Ureter (tissue), 1 donor: Measurements from ENCODE around the gene CACNB2. TPM values are rescaled to one million over a fixed set of nuclear protein-coding genes. Genes with fewer than 3 reads are reported as not detected.

ENCODE experiments used
- DNase-seq: peaks from one replicate; pipeline ENCODE4 v3.0.0-alpha.2; 2020; ENCODE audit warnings: low spot score
- total RNA-seq: library from RNA; stranded (reverse); gene quantifications from one replicate; pipeline ENCODE4 v1.2.4, GENCODE V29; 2023
- donor health status: DM: yes; HTN: yes; CAD: no.

The CACNB2 gene
- total RNA-seq, 1 donor from 2014 or later = 14.3 TPM

DNA sequence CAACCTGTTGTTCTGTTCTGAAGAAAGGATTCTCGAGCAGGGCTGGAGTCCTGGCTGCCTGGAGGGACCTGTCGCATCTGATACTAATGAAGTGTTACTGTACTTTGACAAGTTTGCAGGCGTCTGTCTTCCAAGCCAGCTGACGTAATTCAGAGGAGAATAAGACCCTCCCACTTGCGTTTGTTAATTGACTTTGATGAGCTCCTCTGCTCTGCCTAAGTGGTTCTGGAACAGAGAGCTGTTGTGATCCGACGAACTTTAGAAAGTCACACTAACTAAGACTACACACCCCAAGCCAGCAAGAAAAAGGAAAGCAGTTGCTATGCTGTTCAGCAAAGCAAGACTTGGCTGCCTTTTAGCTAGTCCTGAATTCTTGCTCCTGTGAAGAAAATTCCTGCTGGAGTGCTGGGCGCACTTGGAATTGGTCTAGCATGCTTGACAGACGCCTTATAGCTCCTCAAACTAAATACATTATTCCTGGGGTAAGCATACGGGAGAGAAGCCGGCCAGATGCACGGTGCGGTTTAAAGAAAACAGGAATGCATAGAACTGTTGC, 200.3 kb downstream of the CACNB2 start:
- no peak for DNase-seq

DNA sequence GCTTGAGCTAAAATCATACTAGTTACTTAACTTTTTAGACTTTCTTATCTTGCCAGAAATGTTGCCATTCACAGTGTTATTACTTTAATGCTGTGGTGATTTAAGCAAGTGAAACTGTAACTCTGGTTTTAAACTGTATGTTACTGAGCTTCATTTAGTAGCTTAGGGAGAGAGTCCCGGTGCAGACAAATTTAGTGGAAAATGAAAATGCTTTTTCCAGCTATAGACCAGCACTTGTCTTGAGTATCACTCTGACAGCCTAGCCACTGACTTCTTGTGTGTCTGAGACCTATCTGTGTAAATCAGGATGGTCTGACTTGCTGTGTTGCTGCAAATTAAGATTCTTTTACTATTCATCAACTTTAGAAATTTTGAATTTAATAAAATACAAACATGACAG, 200.8 kb downstream of the CACNB2 start:
- no peak for DNase-seq

DNA sequence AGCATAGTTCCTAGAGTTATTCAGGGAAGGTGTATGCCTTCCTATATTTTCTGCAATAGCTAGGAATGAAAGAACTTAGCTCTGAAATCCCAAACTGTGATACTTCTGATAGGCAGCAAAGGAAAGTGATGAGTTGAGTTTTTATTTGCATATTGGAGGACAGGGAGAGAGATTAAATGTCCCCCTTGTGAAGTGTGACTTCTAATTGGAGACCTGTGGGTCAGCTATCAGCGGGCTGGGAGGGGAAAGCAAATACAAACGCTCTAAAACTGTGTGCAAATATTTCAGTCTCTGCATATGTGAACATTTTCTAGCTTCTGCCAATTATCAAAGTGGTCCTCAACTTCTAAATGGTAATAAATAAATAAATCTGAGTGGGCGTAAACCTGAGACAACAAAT, 203.3 kb downstream of the CACNB2 start:
- no peak for DNase-seq

DNA sequence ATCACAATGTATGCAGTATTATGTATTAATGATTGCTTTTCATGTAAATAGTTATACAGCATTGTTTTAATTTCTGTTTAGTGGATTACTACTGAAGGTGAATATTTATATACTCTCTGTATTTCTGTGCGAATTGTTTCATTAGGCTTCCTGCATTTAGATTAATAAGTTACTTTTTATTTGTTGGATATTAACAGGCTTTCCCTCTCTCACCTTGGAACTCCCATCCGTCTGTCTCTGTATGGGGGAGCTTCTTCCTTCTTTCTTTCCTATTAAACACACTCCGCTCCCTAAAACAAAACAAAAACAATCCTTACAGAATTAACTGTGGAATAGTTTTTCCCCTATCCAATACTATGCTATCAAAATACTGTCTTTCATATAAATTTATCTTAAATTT, 205.1 kb downstream of the CACNB2 start:
- no peak for DNase-seq

DNA sequence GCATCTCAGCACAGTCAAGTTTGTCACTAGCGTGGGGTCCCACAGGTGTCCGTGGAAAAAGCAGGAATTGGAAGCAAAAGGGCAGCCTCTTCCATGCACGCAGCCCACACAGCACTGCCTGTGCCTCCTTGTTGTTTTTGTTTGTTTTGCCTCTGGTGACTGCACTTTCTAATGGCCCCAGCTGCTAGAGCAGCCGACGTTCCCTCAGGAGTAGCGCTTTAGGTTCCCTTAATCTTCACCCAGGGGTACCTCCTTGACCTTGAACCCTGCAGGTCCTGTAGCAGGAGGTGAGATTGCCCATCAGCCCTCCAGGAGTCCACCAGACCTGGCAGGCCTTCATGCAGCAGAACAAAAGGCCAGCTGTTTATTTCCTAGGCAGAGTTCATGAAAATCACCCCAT, 210.1 kb downstream of the CACNB2 start:
- no peak for DNase-seq

DNA sequence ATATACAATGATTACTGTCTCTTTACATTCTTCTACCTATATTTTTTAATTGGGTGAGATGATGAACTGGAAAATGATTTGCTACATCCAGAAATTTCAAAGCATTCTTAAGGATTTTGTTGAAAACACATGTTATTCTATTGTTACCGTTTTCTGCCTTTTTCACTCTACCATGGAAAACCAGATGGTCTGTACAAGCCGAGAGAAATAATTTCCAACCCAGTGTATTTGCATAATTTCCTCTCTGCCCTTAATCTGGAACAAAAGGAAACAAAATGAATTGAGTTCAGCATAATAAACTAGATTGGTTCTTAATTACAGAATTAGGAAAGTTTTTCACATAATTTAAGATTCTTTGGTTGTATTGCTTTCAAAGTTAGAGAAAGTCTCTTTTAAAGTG, 211.2 kb downstream of the CACNB2 start:
- DNase-seq = no peak

DNA sequence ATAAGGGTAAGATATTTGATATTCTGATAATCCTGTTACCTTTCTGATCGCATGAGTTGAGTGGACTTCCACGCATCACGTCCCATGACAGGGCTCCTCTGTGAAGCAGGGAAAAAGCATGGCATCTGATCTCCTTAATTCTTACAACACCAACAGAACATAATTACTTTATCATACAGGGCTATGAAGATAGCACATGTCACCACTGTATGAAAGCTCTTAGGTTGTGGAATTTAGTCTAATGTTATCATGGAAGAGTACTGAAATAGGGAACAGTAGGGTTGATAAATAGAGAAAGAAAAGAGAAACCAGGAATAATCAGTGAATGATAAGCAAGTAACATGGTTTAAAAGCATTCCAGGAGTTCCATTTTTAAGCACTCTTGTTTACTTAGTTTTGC, 212.0 kb downstream of the CACNB2 start:
- DNase-seq = no peak

DNA sequence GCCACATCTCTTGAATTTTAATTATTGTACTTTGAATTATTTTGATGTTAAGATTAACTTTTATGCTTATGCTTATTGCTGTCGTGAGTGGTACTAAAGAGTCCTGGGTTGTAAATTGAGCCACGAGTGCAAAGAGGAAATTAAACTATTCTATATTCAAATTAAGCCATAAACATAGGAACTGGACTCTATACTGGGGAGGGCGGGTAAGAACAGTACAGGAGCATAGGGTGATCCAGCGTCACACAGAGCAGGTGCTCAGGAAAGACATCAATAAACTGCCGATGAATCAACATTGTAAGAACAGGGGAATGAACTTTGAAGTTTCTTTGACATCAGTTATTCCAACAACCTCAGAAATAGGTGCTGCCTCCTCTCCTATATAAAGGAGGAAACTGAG, 219.6 kb downstream of the CACNB2 start:
- DNase-seq = no peak

DNA sequence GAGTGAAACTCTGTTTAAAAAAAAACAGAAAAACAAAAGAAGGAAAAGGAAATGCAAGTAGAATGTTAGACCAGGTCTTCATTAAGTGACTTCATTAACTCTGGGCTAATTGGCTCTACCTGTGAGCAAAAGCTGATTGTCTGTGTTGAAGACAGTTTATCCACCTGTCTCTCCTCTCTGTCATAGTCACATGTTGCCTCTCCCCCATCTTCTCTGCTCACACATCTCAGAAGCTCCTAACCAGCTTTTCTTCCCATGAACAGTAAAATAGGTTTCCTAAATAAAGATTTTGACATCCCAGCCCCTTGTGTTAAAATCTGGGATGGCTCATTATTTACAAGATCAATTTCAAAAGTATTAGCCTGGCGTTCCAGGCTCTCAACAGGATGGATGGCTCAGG, 222.7 kb downstream of the CACNB2 start:
- DNase-seq = no peak

DNA sequence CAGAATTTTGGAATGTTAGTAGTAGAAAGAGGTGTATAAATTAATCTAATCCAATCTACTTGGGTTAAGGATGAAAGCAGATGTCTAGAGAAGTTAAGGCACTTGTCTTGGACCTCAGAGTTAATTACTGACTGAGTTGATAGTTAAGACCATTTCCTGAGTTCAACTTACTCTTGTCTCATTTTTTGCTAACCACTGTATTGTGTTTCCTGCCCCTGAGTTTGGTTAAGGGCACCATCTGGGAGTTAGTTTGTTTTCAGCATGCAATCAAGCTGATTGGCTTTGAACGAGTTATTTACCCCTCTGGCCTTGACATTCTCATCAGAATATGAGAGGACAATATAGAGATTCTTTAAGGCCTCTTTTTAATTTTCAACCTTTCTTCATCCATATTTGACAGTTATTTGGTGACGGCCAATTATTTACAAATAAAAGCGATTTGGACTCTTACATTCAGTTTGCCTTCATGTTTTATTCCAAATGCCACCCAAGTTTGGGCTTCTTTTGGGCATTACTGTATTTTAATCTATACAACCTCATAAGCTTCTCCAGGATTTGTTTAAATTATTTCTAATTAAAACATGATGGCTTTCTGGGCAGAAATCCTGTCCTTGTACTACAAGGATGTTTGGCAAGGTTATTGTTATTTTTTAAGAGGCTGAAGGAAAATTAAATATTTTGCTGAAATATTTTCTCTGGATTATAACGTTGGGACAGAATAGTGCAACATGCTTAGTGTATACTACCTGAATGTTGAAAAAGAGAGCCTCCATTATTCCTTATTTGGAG, 225.0 kb downstream of the CACNB2 start:
- no peak for DNase-seq

DNA sequence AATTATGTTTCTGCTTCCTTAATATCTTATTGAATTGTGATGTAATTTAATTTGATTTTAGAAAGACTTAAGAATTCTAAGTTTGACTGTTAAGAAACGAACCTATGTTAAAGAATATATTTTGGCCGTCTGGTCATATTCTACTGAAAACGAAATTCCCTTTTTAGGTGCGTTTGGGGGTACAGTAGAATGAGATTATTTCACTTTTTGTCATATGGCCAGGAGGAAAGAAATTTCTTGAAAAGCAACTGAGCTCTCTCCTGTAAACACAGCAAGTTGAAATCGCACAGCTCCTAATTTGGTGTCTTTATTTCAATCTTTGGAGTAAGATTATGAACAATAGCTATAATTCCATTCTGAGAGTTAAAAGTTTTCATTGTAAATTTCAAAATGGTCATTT, 227.6 kb downstream of the CACNB2 start:
- no peak for DNase-seq

DNA sequence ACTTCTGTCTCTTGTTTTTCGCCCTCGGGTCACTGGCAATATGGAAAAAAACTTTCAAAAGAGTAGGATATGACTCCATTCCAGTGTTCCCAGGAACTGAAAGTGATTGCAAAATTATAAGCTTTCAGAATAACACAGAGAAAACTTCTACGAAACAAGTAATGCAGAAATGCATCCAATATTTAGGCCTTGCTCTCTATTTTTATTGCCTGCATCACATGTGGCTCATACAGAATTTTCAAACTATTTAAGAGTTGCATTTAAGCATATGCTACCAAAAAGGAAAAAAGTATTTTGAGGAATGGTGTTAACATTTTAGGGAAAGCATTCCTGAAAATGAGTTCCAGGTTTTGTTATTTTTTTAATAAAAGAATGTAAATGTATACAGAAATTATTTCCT, 228.0 kb downstream of the CACNB2 start:
- no peak for DNase-seq

DNA sequence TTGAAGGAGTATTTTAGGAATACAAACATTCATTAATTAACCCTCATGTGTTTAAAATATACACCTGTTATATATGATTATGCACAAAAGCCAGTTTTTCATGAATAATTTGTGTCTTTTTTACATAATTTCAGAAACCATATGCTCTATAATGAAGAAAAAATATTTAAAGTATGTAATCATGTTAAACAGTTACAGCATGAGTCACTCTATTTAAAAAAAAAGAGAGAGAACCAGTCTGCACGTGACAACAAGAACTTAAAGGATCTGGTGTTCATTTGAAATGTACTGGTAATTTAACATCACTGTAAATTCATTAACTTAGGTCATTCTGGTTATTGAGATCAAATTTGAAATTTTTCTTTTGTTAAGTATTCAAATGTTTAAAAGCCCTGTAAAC, 228.5 kb downstream of the CACNB2 start:
- DNase-seq = no peak

DNA sequence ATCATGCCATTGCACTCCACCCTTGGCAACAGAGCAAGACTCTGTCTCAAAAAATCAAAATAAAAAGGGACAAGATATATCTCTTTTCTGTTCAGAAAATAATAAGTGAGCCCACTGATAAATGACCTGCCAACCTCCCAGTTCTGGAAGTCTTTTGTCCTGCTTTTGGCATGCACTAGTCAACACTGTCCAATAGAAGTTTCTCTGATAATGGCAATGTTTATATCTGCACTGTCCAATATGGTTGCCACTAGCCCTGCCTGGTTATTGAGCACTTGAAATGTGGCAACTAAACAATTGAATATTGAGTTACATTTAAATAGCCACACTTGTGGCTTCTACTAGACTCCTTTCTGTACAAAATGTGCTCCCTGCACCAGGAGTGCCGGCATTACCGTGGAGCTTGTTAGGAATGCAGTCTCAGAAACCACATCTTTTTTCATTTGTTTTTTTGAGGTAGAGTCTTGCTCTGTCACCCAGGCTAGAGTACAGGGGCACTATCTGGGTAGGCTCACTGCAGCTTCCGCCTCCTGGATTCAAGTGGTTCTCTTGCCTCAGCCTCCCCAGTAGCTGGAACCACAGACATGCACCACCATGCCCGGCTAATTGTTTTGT, 229.7 kb downstream of the CACNB2 start:
- no peak for DNase-seq

DNA sequence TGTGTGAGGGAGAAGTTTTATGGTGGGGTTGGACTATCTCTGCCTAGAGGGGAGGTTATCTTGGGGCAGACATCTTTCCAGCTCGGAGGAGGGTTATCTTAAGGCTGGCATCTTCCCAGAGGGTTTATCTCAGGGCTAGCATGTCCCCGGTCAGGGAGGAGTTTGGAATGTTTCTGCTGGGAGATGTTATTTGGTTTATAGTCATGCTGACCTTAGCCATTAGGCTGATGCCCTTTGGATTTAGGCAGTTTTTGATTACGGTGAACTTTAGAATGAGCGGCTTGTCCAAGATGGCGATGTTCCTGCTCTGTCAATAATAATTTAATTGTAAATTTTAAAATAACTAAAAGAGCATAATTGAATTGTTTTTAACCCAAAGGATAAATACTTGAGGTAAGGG, 236.4 kb downstream of the CACNB2 start:
- DNase-seq = no peak

DNA sequence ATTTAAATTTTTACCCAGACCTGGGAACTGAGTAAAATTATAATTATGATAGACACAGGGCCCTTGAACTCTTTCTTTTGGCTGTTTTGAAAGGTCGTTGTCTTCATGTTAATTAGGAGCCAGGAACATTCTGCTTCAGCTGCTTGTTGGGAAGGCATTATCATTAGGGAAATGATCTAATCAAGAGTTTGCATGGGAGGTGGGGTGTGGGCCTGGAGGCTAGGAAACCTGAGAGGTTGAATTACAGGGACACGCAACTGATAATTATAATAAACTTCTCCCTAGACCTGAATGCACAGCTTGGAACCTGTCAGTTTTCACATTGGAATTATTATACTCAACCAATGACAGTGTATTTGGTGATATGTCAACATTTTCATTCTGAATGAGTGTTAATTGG, 237.7 kb downstream of the CACNB2 start:
- DNase-seq = no peak

DNA sequence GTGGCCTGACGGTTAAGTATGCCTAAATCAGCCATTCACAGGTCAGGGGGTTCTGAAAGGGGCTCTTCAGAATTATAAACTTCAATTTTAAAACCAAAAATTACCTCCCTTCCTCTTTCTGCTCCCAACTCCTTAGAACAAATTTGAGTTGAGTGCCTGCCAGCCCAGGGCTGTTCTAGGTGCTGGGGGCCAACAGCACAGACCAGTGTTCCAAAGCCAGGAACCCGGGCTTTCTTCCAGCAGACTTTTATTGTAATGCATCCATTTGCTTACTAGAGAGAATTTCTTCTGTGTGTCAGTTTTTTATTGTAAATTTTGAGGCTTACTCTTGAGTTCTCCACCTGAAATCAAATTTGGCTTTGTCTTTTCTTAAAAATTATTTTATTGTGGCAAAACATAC, 238.5 kb downstream of the CACNB2 start:
- no peak for DNase-seq

DNA sequence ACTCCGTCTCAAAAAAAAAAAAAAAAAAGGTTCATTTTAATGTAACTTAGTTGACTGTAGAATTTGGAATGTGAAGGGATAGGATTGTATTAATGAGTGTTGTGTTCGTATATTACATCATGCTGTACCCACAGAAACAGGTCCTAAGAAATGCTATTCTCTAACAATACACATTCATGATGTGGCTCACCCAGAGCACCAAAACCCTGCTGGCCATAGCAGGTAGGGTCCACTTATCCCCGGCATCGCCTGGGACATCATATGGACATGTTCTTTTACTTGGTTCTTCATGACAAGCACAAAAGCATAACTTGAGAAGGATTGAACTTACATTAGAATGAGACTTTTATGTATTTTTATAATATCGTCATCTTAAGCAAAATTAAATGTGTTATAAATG, 241.5 kb downstream of the CACNB2 start:
- DNase-seq = no peak

DNA sequence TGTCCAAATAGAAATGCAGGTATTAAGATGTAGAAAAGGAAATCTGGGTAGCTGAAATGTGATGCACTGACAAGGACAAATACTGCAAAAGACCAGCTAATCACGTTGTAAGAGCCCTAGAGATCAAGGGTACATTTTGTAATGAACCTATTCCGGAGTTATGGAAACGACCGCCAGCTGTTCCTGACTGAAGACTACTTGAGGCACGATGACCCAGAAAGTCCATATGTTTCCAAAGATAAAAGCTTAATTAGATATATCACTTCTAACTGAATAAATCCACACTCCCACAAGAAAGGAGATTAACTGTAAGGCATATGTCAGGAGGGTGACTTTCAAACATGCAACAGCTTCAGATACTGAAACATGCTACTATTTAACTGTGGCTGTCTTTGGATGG, 257.7 kb downstream of the CACNB2 start:
- DNase-seq = no peak

DNA sequence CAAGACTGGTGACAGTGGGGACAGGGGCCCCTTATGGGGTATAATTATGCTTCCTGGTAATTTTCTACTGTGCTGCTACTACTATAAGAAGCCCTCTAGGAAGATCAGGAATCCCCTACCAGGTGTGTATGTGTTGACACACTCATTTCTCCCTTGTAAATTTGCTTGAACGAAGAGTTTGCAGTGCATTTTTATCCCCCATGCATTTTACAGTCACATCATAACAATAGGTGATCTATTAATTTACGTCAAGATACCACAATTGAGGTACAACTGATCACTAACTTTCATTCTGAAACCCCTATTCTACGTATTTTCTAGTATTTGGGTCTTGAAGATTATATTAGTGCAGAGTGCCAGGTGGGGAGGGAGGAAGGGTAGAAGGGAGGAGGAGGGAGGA, 258.9 kb downstream of the CACNB2 start:
- no peak for DNase-seq

DNA sequence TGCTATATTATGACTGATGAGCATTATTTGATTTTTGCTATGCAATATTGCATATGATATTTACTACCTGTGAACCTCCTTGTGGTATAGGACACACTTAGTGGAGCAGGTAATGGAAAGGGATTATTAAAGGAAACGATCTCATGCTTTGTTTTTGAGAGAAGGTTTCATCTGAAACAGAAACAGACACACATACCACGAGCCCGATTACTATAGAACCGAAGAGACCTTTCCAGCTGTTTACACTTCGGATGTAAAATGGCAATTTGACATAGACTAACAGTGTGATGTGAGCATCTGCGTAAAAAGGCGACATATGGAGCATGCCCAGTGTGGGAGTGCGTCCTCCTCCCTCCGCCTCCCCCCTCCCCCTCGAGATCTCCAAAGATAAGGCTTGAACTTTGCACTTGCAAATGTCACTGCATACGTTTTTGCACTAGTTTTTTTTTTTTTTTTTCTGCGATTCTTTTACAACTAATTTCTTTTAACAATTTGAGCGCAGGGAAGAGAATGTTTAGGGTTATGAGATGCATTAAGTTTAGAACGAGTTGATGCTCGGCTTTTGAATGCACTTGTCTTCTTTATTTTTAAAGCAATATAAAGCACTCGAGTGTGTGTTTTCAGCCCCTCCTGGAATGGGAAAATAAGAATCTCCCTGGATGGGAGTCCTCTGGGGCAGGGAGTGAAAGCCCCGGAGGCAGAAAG, 260.1 kb downstream of the CACNB2 start:
- DNase-seq = no peak

DNA sequence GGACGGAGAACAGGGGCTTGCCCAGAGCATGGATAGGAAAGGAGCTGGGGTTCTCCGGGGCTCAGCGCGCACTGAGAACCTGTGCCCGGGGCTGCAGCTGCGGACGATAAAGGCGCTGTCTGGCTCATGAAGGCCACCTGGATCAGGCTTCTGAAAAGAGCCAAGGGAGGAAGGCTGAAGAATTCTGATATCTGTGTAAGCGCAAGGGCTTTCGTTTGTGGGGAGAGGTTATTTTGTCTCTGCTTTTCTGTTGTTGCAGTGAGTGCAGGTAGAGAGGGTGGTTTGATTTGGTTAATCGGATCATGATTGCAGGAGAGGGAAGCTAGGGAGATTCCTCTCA, 260.7 kb downstream of the CACNB2 start:
- DNase-seq = no peak
